Measurements from ENCODE around the gene TNS4.

The TNS4 gene

GRCh38 chr17:40459636-40460603 lies 41.5 kb downstream of the TNS4 start:
- H3K4me1 ChIP-seq (ENCODE audit: control insufficient read depth, insufficient read depth, low read length) = peaks cover 24% of the 10 kb centered on the region
- no peak overlapping the region for H3K27ac ChIP-seq (ENCODE audit: low read depth, low read length)
- peaks cover 26% of the 10 kb centered on the region for H3K36me3 ChIP-seq (ENCODE audit: control insufficient read depth, insufficient read depth, low read length)
- no peaks in the 10 kb centered on the region for H3K27me3 ChIP-seq (ENCODE audit: control insufficient read depth, insufficient read depth, low read length)
- H3K9ac ChIP-seq (ENCODE audit: low read depth, low read length) = no peak overlapping the region
- no peaks in the 10 kb centered on the region for H3K9me3 ChIP-seq (ENCODE audit: control insufficient read depth, insufficient read depth, low read length)
- no peak overlapping the region for H3K4me3 ChIP-seq (ENCODE audit: low read depth, low read length)

- H3K4me1 ChIP-seq (ENCODE audit: control insufficient read depth, insufficient read depth, low read length) = peaks cover 24% of the 10 kb centered on the region
- no peaks in the 10 kb centered on the region for H3K9me3 ChIP-seq (ENCODE audit: control insufficient read depth, insufficient read depth, low read length)
- H3K9ac ChIP-seq (ENCODE audit: low read depth, low read length) = no peak overlapping the region
- H3K27me3 ChIP-seq (ENCODE audit: control insufficient read depth, insufficient read depth, low read length) = no peaks in the 10 kb centered on the region
- H3K27ac ChIP-seq (ENCODE audit: low read depth, low read length) = no peak overlapping the region
- peaks cover 35% of the 10 kb centered on the region for H3K36me3 ChIP-seq (ENCODE audit: control insufficient read depth, insufficient read depth, low read length)
- H3K4me3 ChIP-seq (ENCODE audit: low read depth, low read length) = no peak overlapping the region
These were observed 42.5 kb downstream of the TNS4 start for GRCh38 chr17:40458851-40459482.

GRCh38 chr17:40457964-40458791 lies 43.2 kb downstream of the TNS4 start:
- Histone ChIP-seq H3K27ac (ENCODE audit: low read depth, low read length) (no peak overlapping the region), H3K4me1 (ENCODE audit: control insufficient read depth, insufficient read depth, low read length) (peaks cover 21% of the 10 kb centered on the region), H3K36me3 (ENCODE audit: control insufficient read depth, insufficient read depth, low read length) (peaks cover 43% of the 10 kb centered on the region), H3K9me3 (ENCODE audit: control insufficient read depth, insufficient read depth, low read length) (no peaks in the 10 kb centered on the region), H3K9ac (ENCODE audit: low read depth, low read length) (no peak overlapping the region), H3K27me3 (ENCODE audit: control insufficient read depth, insufficient read depth, low read length) (no peaks in the 10 kb centered on the region), H3K4me3 (ENCODE audit: low read depth, low read length) (no peak overlapping the region)

- no peak overlapping the region for H3K27ac ChIP-seq (ENCODE audit: low read depth, low read length)
These were observed 44.1 kb downstream of the TNS4 start for GRCh38 chr17:40457369-40457768.

GRCh38 chr17:40456396-40456951 lies 44.9 kb downstream of the TNS4 start:
- H3K4me1 ChIP-seq (ENCODE audit: control insufficient read depth, insufficient read depth, low read length) = peaks cover 10% of the 10 kb centered on the region
- H3K36me3 ChIP-seq (ENCODE audit: control insufficient read depth, insufficient read depth, low read length) = peaks cover 55% of the 10 kb centered on the region
- H3K9me3 ChIP-seq (ENCODE audit: control insufficient read depth, insufficient read depth, low read length) = no peaks in the 10 kb centered on the region

More at GRCh38 chr17:40457369-40457768, 44.1 kb downstream of the TNS4 start:
- Histone ChIP-seq H3K9ac (ENCODE audit: low read depth, low read length) (no peak overlapping the region), H3K9me3 (ENCODE audit: control insufficient read depth, insufficient read depth, low read length) (no peaks in the 10 kb centered on the region), H3K27me3 (ENCODE audit: control insufficient read depth, insufficient read depth, low read length) (no peaks in the 10 kb centered on the region), H3K36me3 (ENCODE audit: control insufficient read depth, insufficient read depth, low read length) (peaks cover 49% of the 10 kb centered on the region), H3K4me1 (ENCODE audit: control insufficient read depth, insufficient read depth, low read length) (peaks cover 13% of the 10 kb centered on the region), H3K4me3 (ENCODE audit: low read depth, low read length) (no peak overlapping the region)

GRCh38 chr17:40454613-40454995 lies 46.8 kb downstream of the TNS4 start:
- Histone ChIP-seq H3K4me3 (ENCODE audit: low read depth, low read length) (no peak overlapping the region), H3K36me3 (ENCODE audit: control insufficient read depth, insufficient read depth, low read length) (peaks cover 55% of the 10 kb centered on the region), H3K27ac (ENCODE audit: low read depth, low read length) (no peak overlapping the region), H3K27me3 (ENCODE audit: control insufficient read depth, insufficient read depth, low read length) (no peaks in the 10 kb centered on the region), H3K4me1 (ENCODE audit: control insufficient read depth, insufficient read depth, low read length) (peaks cover 10% of the 10 kb centered on the region), H3K9ac (ENCODE audit: low read depth, low read length) (no peak overlapping the region), H3K9me3 (ENCODE audit: control insufficient read depth, insufficient read depth, low read length) (no peaks in the 10 kb centered on the region)

More at GRCh38 chr17:40456396-40456951, 44.9 kb downstream of the TNS4 start:
- no peak overlapping the region for H3K9ac ChIP-seq (ENCODE audit: low read depth, low read length)
- no peaks in the 10 kb centered on the region for H3K27me3 ChIP-seq (ENCODE audit: control insufficient read depth, insufficient read depth, low read length)
- H3K4me3 ChIP-seq (ENCODE audit: low read depth, low read length) = no peak overlapping the region
- no peak overlapping the region for H3K27ac ChIP-seq (ENCODE audit: low read depth, low read length)

- Histone ChIP-seq H3K9me3 (ENCODE audit: control insufficient read depth, insufficient read depth, low read length) (no peaks in the 10 kb centered on the region), H3K36me3 (ENCODE audit: control insufficient read depth, insufficient read depth, low read length) (peaks cover 55% of the 10 kb centered on the region), H3K27ac (ENCODE audit: low read depth, low read length) (no peak overlapping the region), H3K4me3 (ENCODE audit: low read depth, low read length) (no peak overlapping the region), H3K9ac (ENCODE audit: low read depth, low read length) (no peak overlapping the region), H3K4me1 (ENCODE audit: control insufficient read depth, insufficient read depth, low read length) (peaks cover 10% of the 10 kb centered on the region), H3K27me3 (ENCODE audit: control insufficient read depth, insufficient read depth, low read length) (no peaks in the 10 kb centered on the region)
These were observed 47.4 kb downstream of the TNS4 start for GRCh38 chr17:40453881-40454612.

GRCh38 chr17:40452921-40453378 lies 48.5 kb downstream of the TNS4 start:
- Histone ChIP-seq H3K36me3 (ENCODE audit: control insufficient read depth, insufficient read depth, low read length) (peaks cover 55% of the 10 kb centered on the region), H3K9me3 (ENCODE audit: control insufficient read depth, insufficient read depth, low read length) (no peaks in the 10 kb centered on the region), H3K4me1 (ENCODE audit: control insufficient read depth, insufficient read depth, low read length) (peaks cover 7% of the 10 kb centered on the region), H3K4me3 (ENCODE audit: low read depth, low read length) (no peak overlapping the region), H3K9ac (ENCODE audit: low read depth, low read length) (no peak overlapping the region), H3K27me3 (ENCODE audit: control insufficient read depth, insufficient read depth, low read length) (no peaks in the 10 kb centered on the region), H3K27ac (ENCODE audit: low read depth, low read length) (no peak overlapping the region)

- Histone ChIP-seq H3K27ac (ENCODE audit: low read depth, low read length) (no peak overlapping the region), H3K36me3 (ENCODE audit: control insufficient read depth, insufficient read depth, low read length) (peaks cover 50% of the 10 kb centered on the region)
These were observed 49.1 kb downstream of the TNS4 start for GRCh38 chr17:40452216-40452787.

More at GRCh38 chr17:40452216-40452787, 49.1 kb downstream of the TNS4 start:
- H3K9ac ChIP-seq (ENCODE audit: low read depth, low read length) = no peak overlapping the region
- H3K9me3 ChIP-seq (ENCODE audit: control insufficient read depth, insufficient read depth, low read length) = no peaks in the 10 kb centered on the region
- H3K27me3 ChIP-seq (ENCODE audit: control insufficient read depth, insufficient read depth, low read length) = no peaks in the 10 kb centered on the region
- peaks cover under 1% of the 10 kb centered on the region; the same call in 1 of the 2 replicates for H3K4me1 ChIP-seq (ENCODE audit: control insufficient read depth, insufficient read depth, low read length)
- H3K4me3 ChIP-seq (ENCODE audit: low read depth, low read length) = no peak overlapping the region

Data from HUES48 (cell line).